Left colon (tissue), 2 donors: Measurements from ENCODE around the gene SAYSD1. TPM values are rescaled to one million over a fixed set of nuclear protein-coding genes. Genes with fewer than 3 reads are reported as not detected.

Experiments
- ATAC-seq: fragments of 200-7000 bp; cut with Tn5 transposase; one replicate; pipeline ENCODE4 v1.9.1; 2020; ENCODE audit warnings: mild to moderate bottlenecking, moderate library complexity
- DNase-seq, 2 donors: peaks; one replicate each; pipeline ENCODE4 v3.0.0-alpha.2; 2020
- intact Hi-C, 2 donors: fragments of 100-400 bp; cut with DNase I in 1 of 2; cut with micrococcal nuclease in 1 of 2; formaldehyde crosslinking; loops; one replicate each; pipeline versions ENCODE4 v1.11.2 to v1.14.0; 2022; cut with DNase I, micrococcal nuclease
- total RNA-seq, 2 donors: library from RNA; stranded (reverse); fragmentation: NEBNext Ultra II Directional; extraction: Animal tissue kit (Norgen Biotek cat#: 25700); gene quantifications; one replicate each; pipeline ENCODE4 v1.2.1, GENCODE V29; 2021
- donor health status: DM: no; HTN: no; CAD: no.
- donor health status: DM: yes; HTN: yes; CAD: no.

Gene SAYSD1
- total RNA-seq, 2 donors from 2014 or later: 15.4 to 17.0 TPM

DNA sequence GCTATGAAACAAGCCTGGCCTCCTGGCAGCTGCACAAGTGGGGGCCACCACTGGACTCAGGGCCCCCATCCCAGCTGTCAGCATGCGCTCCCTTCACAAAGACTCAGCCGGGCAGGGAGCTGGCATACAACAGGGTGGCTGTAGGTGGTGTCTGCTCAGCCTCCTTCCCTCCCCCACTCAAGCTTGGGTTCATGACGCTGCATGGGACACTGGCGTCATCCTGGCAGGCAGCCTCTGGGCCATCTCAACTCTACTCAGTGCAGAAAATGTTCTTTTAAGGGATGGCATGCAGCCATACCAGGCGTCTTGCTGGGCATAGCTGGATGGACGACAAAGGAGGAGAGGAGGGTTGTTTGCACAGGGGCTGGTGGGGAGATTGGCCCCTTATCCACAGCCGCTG is 30.5 kb downstream of the SAYSD1 start:
- no peak for DNase-seq
- intact Hi-C loops: no loop called here
- no peak for ATAC-seq

- intact Hi-C loops: no loop called here
- ATAC-seq: no peak
- no peak for DNase-seq
These were observed 31.8 kb downstream of the SAYSD1 start for GRCh38 chr6:39083231-39083634.

DNA sequence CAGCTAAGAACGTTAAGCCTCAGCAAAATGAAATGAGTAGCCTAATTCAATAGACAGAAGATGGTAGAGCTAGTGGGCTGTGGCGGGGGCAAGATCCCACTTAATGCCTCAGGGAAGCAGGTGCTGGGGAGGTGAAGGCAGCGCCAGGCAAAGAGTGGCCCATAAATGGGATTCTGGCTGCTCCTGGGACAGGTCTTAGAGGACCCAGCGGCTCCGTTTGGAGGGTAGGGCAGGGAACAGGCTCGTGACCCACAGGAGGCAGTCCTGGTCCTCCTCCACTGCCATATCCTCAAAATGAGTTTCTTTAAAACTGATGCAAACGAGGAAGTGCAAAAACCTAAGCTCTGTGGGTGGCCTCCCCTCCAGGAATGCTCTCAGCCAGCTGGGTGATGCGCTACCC is 32.7 kb downstream of the SAYSD1 start:
- no peak for DNase-seq
- no peak for ATAC-seq
- intact Hi-C loops: no loop called here

DNA sequence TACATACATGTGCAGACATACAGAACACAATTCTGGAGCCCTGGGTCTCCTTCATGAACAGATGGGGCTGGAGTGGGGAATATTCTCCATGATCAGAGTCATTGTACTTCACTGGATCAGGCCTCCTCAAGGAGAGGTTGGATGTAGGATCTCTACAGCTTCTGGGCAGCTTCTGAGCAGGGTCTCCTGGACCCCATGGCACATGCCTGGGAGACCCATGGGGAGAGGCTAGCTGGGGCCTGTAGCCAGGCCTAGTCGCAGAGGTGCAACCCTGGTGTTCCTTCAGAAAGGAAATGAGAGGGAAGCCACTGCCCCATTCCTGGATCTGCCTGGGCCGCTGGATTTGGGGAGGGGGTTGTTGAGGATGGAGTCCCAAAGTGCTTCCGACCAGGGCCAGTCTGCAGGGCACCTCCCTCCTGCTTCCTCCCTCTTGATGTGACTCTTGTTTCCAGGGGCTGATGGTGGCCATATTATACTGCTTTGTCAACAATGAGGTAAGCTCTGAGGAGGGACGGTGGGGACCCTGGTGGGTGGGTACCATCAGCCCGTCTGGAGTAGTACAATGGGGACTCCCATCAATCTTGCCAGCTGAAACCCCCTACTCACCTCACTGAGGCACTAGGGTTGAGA is 34.6 kb downstream of the SAYSD1 start:
- intact Hi-C loops: no loop called here
- ATAC-seq (no peak), DNase-seq (no peak)

DNA sequence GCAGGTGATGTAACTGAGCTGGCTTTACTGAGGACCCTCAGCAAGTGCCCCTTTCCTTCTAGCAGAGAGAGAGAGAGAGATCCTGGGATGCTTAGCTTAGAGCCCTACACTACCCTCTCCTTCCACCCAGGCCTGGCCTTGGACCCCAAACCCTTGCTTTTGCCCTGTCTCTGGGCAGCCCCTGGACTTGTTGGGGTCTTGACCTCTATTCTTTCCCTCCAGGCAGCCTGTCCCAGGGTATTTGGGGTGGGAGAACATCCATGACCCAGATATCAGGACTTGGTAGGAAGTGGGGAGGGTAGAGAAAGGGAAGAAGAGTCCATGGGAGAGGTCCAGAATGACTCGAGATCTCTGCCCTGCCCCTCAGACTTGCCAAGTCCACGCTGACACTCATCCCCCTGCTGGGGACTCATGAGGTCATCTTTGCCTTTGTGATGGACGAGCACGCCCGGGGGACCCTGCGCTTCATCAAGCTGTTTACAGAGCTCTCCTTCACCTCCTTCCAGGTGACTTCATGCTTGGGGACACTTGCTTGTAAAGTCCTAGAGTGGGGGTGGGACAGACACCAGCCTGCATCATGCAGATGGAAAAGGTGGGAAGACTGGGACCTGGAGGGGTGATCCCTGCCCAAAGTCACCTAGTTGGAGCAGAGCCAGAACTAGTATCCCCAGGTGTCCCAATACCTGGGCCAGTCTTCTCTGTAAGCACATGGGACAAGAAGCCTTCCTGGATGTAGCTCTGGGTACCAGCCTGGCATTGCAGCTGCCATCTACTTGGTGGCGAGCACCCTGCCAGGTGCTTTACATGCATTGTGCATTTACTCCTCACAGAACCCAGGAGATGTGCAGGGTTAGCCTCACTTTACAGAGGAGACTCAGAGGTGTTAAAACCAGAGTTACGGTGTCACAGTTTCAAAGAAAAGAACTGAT is 35.5 kb downstream of the SAYSD1 start:
- ATAC-seq: no peak
- intact Hi-C loops: no loop called here
- no peak for DNase-seq

GRCh38 chr6:39078695-39079094 is 36.3 kb downstream of the SAYSD1 start:
- ATAC-seq (no peak), DNase-seq (no peak)
- intact Hi-C loops: no loop called here

- ATAC-seq (no peak), DNase-seq (no peak)
- intact Hi-C loops: no loop called here
These were observed 36.9 kb downstream of the SAYSD1 start for GRCh38 chr6:39077882-39078594.

DNA sequence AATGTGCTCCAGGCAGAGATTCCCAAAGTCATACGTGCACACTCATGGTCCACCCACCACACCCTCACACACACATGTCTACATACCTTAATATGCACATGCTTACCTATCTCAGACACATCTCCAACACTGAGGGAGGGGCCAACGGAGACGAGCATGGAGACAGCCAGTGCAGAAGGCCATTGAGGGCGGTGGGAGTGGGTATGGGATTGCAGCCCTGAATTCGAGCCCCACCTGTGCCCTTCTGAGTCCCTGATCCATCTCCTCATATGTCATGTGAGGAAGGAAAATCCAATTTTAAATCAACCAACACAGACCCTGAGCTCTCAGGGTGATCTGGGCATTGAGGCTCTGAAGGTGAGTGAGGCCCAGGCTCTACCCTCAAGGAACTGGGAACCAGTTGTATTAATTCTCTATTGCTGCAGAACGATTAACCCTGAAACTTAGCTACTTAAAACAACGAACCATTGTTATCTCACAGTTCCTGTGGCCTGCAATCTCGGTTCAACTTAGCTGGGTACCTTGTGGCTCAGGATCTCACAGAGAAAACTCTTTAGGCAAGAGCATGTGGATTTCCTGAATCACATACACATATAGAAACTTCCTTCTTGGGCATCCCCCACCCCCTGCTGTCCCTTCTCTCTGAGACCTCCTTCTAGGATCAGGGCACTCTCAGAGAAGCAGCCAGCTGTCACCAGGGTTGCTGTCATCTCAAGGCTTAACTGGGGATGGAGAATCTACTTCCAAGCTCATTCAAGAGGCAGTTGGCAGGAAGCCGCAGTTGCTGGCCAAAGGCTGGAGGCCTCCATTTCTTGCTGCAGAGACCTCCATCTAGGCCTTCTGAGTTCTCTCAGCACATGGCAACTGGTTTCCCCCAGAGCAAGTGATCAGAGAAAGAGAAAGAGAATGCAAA is 38.1 kb downstream of the SAYSD1 start:
- ATAC-seq (no peak), DNase-seq (no peak)
- intact Hi-C loops: no loop called here

- ATAC-seq: no peak
- no peak for DNase-seq
- intact Hi-C loops: no loop called here
These were observed 39.0 kb downstream of the SAYSD1 start for GRCh38 chr6:39075807-39076622.

DNA sequence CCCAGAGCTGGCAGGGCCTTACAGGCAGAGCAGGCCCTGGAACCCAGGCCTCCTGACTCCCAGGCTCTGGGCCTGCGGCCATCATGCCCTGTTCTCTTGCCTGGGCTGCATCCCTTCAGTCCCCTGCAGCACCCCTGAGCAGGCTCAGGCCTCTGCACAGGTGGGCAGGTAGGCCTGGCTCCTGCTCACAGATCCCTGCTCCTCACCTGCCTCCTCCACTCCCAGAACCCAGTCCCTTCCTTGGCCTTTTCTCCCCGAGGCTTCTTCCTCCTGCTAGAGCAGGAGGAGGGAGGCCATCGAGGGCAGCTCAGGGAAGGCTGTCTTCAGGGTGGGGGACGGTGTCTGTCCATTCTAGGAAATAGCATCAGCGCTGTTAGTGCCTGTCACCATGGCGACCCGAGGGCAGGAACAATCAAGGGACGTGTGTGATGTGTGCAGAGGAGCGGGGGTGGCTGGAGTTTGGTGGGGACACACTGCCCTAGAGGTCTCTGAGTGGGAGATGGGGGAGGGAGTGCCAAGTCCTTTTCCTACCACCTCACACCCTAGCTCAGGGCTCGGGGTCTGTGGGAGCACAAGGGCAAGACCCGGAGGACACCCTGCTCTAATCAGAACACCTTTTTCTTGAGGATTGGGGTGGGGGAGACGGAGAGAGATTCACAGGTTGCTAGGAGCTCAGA is 39.8 kb downstream of the SAYSD1 start:
- no peak for ATAC-seq

GRCh38 chr6:39074486-39074885 is 40.5 kb downstream of the SAYSD1 start:
- ATAC-seq (no peak), DNase-seq (no peak)
- intact Hi-C loops: no loop called here

More for the DNA sequence above, 39.8 kb downstream of the SAYSD1 start:
- DNase-seq: no peak
- intact Hi-C loops: no loop called here

GRCh38 chr6:39073471-39074355 is 41.3 kb downstream of the SAYSD1 start:
- no peak for ATAC-seq
- intact Hi-C loops: no loop called here
- DNase-seq: no peak

- ATAC-seq: no peak
- no peak for DNase-seq
- intact Hi-C loops: no loop called here
These were observed 42.2 kb downstream of the SAYSD1 start for GRCh38 chr6:39072830-39073229.

DNA sequence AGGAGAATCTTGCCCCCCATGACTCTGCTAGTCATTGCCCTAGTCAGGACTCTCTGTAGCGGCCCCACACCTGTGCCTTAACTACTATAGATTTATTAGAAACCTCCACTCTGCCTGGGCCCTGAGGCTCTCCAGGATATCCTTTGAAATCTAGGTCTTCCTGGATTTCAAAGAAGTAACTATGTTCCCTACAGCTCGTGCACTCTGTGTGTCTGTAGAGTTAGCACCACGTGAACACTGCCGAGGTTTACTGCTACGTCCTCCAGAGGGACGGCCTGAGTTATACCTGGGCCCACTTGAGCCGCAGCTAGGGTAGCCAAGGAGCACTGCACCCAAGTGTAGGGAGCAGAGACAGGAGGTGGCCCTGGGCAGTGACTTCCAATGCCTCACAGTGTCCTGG is 46.6 kb downstream of the SAYSD1 start:
- intact Hi-C loops: no loop called here
- ATAC-seq (no peak), DNase-seq (no peak)

DNA sequence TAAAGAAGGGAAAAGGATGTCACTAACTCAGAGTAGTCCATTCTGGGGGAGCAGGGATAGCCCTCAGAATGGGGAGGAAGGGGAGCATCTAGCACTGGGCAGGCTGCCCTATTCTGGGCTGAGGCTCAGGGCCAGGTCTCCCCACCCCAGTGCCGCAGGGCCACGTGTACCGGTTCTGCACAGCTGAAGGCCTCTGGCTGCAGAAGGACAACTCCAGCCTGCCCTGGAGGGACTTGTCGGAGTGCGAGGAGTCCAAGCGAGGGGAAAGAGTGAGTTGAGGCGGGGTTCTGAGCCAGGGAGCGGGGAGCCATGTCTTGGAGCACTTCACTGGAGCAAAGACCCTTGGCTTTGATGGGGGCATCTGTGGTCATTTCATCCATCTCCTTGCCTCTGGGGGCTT is 49.4 kb downstream of the SAYSD1 start:
- DNase-seq (no peak), ATAC-seq (no peak)
- intact Hi-C loops: no loop called here

- intact Hi-C loops: no loop called here
- no peak for DNase-seq
- ATAC-seq: no peak
These were observed 51.5 kb downstream of the SAYSD1 start for GRCh38 chr6:39063526-39063925.
